ENCODE measurements around the gene S100A13.
"Not testable (repeated sequence)": the region's sequence is repeated elsewhere in the genome, so short reads cannot be mapped to it uniquely, and the experiment has no call there.

The S100A13 gene

DNA sequence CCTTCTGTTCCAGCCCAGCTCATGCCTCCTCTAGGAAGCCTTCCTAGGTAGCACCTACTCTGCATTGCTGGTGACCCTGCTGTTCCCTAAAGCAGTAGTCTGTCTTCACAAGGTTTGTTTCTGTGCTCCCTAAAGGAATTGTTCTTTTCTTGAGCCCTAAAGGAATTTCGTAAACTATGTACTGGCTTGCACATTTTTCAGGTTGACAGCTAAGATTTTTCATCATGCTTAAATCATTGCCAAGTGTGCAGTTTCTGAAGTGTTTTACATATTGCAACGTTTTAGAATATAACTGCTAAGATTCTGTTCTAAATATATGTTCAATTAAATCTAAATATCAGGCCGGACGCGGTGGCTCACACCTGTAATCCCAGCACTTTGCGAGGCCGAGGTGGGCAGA lies 27.5 kb downstream of the S100A13 start:
- DNase-seq: no peak

GRCh38 chr1:153598309-153599172 lies 28.8 kb downstream of the S100A13 start:
- peak in 1 of 2 experiments; percentile 46 for DNase-seq

DNA sequence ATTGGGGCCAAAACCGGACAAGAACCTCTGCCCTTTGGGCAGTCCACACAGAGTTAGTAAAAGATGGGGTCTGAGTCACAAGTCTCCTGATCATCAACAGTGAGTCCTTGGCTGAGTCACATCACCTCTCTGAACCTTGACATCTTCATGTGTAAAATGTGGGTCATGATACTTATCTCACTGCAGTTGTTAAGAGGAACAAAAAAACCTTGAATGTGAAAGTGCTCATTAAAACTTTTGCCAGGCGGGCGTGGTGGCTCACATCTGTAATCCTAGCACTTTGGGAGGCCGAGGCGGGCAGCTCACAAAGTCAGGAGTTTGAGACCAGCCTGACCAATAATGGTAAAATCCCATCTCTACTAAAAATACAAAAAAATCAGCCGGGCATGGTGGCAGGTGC lies 30.1 kb downstream of the S100A13 start:
- no peak for DNase-seq

DNA sequence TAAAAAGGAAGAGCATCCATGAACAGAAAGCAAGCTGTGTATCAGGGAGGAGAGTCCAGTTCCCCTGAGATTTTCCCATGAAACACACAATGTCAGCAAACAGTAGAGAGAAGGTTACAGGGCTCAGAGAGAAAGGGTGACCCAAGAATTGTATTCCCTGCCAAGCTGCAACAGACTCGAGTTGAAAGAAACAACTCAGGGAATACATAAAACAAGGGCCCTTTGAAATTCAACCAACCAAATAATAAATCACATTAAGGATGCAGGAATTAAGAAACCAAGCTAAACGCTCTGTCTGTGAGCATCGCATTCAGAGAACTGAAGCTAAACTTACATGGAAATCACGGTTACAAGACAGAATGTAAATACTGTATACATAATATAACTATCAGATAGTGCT lies 34.6 kb downstream of the S100A13 start:
- DNase-seq: no peak

- no peak for DNase-seq
Observed at GRCh38 chr1:153588482-153588881, 38.8 kb downstream of the S100A13 start.

DNA sequence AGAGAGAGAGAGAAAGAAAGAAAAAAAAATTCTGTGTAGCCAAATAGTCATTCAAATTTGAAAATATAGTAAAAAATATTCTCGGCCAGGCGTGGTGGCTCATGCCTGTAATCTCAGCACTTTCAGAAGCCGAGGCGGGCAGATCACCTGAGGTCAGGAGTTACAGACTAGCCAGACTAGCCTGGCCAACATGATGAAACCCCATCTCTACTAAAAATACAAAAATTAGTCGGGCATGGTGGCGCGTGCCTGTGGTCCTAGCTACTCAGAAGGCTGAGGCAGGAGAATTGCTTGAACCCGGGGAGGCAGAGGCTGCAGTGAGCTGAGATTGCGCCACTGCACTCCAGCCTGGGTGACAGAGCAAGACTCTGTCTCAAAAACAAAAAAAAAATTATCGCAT lies 39.3 kb downstream of the S100A13 start:
- not testable (repeated sequence) for DNase-seq

DNA sequence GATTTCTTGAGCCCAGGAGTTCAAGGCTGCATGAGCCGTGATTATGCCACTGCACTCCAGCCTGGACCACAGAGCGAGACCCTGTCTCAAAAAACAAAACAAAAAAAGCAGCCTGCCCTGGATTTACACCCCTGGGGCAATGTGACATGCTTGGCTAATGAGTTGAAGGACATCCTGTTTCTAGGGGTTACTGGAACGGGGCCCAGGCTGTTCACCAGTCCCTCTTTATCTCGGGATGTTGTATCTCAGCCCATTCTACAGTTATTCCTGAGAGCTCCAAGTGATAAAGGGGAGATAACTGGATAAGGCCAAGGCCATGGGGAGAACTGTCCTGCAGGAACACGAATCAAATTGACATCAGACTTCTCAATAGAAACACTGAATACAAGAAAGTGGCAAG lies 40.0 kb downstream of the S100A13 start:
- DNase-seq: no peak

DNA sequence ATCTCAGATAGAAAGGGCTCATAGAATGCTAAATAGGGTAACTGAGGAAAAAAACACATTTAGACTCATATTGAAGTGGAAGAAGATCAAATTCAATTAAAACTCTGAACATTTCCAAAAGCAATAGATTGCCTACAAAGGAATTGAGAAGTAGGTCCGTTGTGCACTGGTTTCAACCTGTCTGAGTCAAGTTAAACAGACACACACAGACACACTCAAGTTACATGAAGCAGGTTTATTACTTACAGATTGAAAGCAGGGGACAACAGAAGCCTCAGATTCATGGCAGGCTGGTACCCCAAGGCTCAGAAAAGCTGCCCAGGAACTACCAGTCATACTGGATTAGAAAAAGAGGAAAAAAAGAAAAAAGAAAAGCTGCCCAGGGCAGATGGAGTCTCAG lies 41.0 kb downstream of the S100A13 start:
- no peak for DNase-seq

- DNase-seq: no peak
Observed at GRCh38 chr1:153585006-153585405, 42.3 kb downstream of the S100A13 start.

- no peak for DNase-seq
Observed at GRCh38 chr1:153583976-153584375, 43.3 kb downstream of the S100A13 start.

GRCh38 chr1:153583514-153583913 lies 43.8 kb downstream of the S100A13 start:
- not testable (repeated sequence) for DNase-seq

DNA sequence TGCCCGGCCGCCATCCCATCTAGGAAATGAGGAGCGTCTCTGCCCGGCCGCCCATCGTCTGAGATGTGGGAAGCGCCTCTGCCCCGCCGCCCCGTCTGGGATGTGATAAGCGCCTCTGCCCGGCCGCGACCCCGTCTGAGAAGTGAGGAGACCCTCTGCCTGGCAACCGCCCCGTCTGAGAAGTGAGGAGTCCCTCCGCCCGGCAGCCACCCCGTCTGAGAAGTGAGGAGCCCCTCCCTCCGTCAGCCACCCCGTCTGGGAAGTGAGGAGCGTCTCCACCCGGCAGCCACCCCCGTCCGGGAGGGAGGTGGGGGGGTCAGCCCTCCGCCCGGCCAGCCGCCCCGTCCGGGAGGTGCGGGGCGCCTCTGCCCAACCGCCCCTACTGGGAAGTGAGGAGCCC lies 44.5 kb downstream of the S100A13 start:
- DNase-seq: not testable (repeated sequence)

- no peak for DNase-seq
Observed at GRCh38 chr1:153578936-153579335, 48.4 kb downstream of the S100A13 start.

DNA sequence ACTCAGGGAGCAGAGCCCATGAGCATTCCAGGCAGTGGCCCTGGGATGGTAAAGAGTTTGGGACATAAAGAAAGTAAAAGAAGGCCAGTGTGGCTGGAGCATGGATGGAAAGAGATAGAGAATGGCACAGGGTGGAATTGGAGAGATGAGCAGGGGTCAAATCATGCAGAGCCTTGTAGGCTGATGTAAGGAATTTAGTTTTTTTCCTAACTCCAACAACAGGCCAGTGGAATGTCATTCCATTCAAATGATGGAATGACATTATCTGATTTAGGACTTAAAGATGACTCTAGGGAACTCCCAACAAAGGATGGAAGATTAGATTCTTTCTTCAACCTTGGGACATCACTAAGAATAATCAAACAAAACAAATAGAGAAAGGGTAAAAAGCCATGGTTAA lies 48.8 kb downstream of the S100A13 start:
- DNase-seq: no peak

GRCh38 chr1:153577624-153578051 lies 49.7 kb downstream of the S100A13 start:
- DNase-seq: no peak

GRCh38 chr1:153577138-153577537 lies 50.2 kb downstream of the S100A13 start:
- DNase-seq: no peak

GRCh38 chr1:153575497-153575896 lies 51.8 kb downstream of the S100A13 start:
- DNase-seq: not testable (repeated sequence)

- DNase-seq: not testable (repeated sequence)
Observed at GRCh38 chr1:153575081-153575491, 52.2 kb downstream of the S100A13 start.

DNA sequence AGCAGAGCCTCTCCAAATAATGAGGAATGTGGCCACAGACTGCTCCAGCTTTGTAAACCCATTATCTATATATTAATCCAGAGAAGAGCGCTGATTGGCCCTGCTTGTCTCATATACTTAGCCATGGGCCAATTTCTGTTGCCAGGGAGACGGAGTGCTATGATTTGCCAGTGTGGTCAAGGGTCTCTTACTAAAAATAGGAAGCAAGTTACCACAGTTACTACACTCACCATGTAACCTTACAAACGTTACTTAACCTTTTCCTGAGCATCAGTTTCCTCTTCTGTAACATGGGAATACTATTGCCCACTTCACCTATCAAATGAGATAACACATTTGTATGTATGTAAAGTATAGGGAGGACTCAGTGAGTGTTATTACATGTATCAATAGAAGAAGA lies 54.0 kb downstream of the S100A13 start:
- DNase-seq: no peak

GRCh38 chr1:153572569-153573015 lies 54.7 kb downstream of the S100A13 start:
- DNase-seq: peak; percentile 79 to 91

DNA sequence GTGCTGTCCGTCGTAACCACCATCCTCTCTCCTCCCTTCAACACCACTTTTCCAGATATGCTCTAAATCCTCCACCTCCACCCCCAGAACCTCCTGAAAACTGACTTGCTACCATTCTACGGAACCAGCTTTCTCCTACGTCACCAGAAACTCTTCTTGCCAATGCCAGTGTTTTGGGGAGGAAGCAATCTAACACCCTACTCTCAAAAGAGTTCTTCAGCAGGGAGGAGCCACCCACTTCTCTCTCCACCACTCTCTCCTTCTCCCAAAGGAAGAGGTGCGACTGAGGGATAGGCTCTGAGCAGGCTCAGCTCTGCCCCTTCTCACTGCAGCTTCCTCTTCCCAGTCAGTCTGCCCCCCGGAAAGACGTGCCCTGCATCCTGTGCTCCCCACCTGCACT lies 55.6 kb downstream of the S100A13 start:
- no peak for DNase-seq

DNA sequence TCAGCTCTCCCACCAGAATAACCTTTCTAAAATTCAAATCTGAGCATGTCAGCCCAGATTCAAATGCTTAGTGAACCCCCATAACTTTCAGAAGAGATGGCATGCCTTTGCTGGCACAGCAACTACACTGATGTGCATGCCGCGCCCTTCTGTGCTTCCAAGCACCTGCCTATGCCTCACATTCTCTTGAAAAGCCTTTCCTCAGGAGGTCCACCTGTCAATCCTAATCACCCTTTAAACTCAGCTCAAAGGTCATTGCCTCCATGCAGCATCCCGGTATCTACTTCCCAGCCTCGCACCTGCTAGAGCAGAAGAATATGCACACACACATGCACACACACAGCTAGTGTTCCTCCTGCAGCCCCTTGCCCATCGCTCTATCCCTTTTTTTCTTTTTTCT lies 56.4 kb downstream of the S100A13 start:
- DNase-seq: peak; percentile 27 to 60

DNA sequence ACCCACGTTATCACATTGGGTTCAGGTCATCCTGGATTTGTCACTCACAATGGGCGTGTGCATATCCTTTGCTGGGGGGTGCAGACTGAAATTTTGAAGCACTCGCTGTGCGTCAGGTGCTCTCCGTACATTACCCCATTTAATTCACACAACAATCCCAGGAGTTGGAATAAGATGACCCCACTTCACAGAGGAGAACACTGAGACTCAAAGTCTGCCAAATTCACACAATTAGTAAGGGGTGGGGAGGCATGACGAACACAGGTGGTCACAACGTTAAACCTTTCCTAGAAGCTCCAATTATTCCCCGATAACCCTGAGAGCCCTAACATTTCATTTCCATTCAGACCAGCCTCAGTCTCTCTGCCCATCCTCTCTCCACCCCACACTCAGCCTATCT lies 57.8 kb downstream of the S100A13 start:
- no peak for DNase-seq

All from NCI-H526 (cell line).